HCT116 (cell line): ENCODE data around the gene BCAS4. TPM values are rescaled to one million over a fixed set of nuclear protein-coding genes. Genes with fewer than 3 reads are reported as not detected.

Experiments
- ATAC-seq: fragments of 200-7000 bp; cut with Tn5 transposase; 2 replicates; pipeline ENCODE4 v1.9.1; 2020; ENCODE audit warnings: mild to moderate bottlenecking, moderate library complexity
- BruUV-seq: library from RNA; stranded (reverse); fragments of 400-500 nt; replicated peaks from 2 replicates; lab custom pipeline; 2021; lab: Mats Ljungman, UMichigan
- CTCF ChIA-PET: fragments of 300-600 bp; sonication (Branson Sonifier 250); formaldehyde crosslinking; loops from one replicate; lab custom pipeline; 2021; ENCODE audit warnings: antibody characterized with exemption; lab: Charles Lee
- POLR2A ChIA-PET: fragments of 300-600, 350-600 bp; sonication (Branson Sonifier 250); formaldehyde crosslinking; loops from one replicate; lab custom pipeline; 2021; ENCODE audit warnings: antibody characterized with exemption; lab: Charles Lee
- RAD21 ChIA-PET, 2 experiments: fragments of 300-600 bp; sonication (Branson Sonifier 250); formaldehyde crosslinking; loops; one replicate each; lab custom pipeline; 2023; ENCODE audit warnings: low total read pairs in 2 of 2; ENCODE audit not compliant: uncharacterized antibody in 2 of 2, unreplicated experiment in 2 of 2, low non-redundant PET in 1 of 2; lab: Charles Lee
- DNase-seq: peaks from one replicate; pipeline ENCODE4 v3.0.0-alpha.2; 2010; ENCODE audit warnings: low read depth, low spot score
- H2AFZ ChIP-seq: fragments of 200-600 bp; shearing (Covaris generic), sonication (generic); 2 replicates; pipeline ENCODE4 v1.6.1; 2017; ENCODE audit warnings: low read depth, mixed run types, mixed read lengths, antibody characterized with exemption, low read length; ENCODE audit not compliant: poor library complexity, severe bottlenecking
- H3K27ac ChIP-seq: 2 replicates; pipeline ENCODE4 v1.5.1; 2012; ENCODE audit warnings: low read depth, low read length
- H3K27me3 ChIP-seq: fragments of 200-600 bp; sonication (generic); 2 replicates; pipeline ENCODE4 v1.6.1; 2016; ENCODE audit warnings: mixed run types, low read length, mixed read lengths; ENCODE audit not compliant: insufficient read depth
- H3K36me3 ChIP-seq, 2 experiments: fragments of 200-500 bp in 1 of 2; fragments of 200-600 bp in 1 of 2; sonication (Bioruptor generic) in 1 of 2; sonication (generic) in 1 of 2; 2 replicates each; pipeline versions ENCODE4 v1.5.1 to v1.6.1; 2014 to 2016; ENCODE audit warnings: low read length in 2 of 2, inconsistent platforms in 1 of 2, mixed read lengths in 1 of 2, mixed run types in 1 of 2; ENCODE audit not compliant: insufficient read depth in 2 of 2, control insufficient read depth in 1 of 2
- H3K4me1 ChIP-seq, 2 experiments: fragments of 200-600 bp in 1 of 2; sonication (generic) in 1 of 2; 2 replicates each; pipeline versions ENCODE4 v1.5.1 to v1.6.1; 2012 to 2017; ENCODE audit warnings: low read length in 2 of 2, inconsistent platforms in 1 of 2, mild to moderate bottlenecking in 1 of 2, mixed read lengths in 1 of 2, mixed run types in 1 of 2, moderate library complexity in 1 of 2; ENCODE audit not compliant: insufficient read depth in 2 of 2, control insufficient read depth in 1 of 2
- H3K4me2 ChIP-seq: fragments of 200-600 bp; sonication (generic); 2 replicates; pipeline ENCODE4 v1.6.1; 2017; ENCODE audit warnings: mixed run types, low read length, mixed read lengths
- H3K4me3 ChIP-seq, 2 experiments: fragments of 200-600 bp in 1 of 2; sonication (generic) in 1 of 2; replicated peaks in 1 of 2; 2 replicates each; pipeline ENCODE4 v1.5.1; 2011 to 2016; ENCODE audit warnings: low read length in 2 of 2, control low read depth in 1 of 2, low read depth in 1 of 2, mild to moderate bottlenecking in 1 of 2, mixed read lengths in 1 of 2, mixed run types in 1 of 2
- H3K79me2 ChIP-seq: fragments of 200-600 bp; sonication (generic); 2 replicates; pipeline ENCODE4 v1.6.1; 2017; ENCODE audit warnings: mild to moderate bottlenecking, mixed run types, low read length, moderate library complexity, mixed read lengths; ENCODE audit not compliant: insufficient read depth
- H3K9ac ChIP-seq: fragments of 200-600 bp; sonication (generic); 2 replicates; pipeline ENCODE4 v1.6.1; 2016; ENCODE audit warnings: low read length, mixed read lengths
- H3K9me2 ChIP-seq: fragments of 200-600 bp; sonication (generic), shearing (Covaris generic); 2 replicates; pipeline ENCODE4 v1.6.1; 2017; ENCODE audit warnings: mixed run types, mild to moderate bottlenecking, moderate library complexity; ENCODE audit not compliant: insufficient read depth
- H3K9me3 ChIP-seq, 2 experiments: fragments of 200-500 bp in 1 of 2; fragments of 200-600 bp in 1 of 2; sonication (Bioruptor generic) in 1 of 2; sonication (generic) in 1 of 2; 2 replicates each; pipeline ENCODE4 v1.6.1; 2014 to 2017; ENCODE audit warnings: low read length in 2 of 2, mixed read lengths in 2 of 2, inconsistent platforms in 1 of 2, low read depth in 1 of 2, mild to moderate bottlenecking in 1 of 2, mixed run types in 1 of 2, moderate library complexity in 1 of 2; ENCODE audit not compliant: control insufficient read depth in 1 of 2, insufficient read depth in 1 of 2
- H4K20me1 ChIP-seq: fragments of 200-600 bp; sonication (generic), shearing (Covaris generic); 2 replicates; pipeline ENCODE4 v1.6.1; 2017; ENCODE audit warnings: mixed run types, mild to moderate bottlenecking, moderate library complexity; ENCODE audit not compliant: insufficient read depth
- EGR1 ChIP-seq: IDR thresholded peaks from 2 replicates; pipeline ENCODE4 v1.6.1; 2012; ENCODE audit warnings: low read depth
- EZH2 ChIP-seq: fragments of 200-600 bp; sonication (generic); IDR thresholded peaks from 2 replicates; pipeline ENCODE4 v1.6.1; 2017; ENCODE audit warnings: antibody characterized with exemption, mixed run types
- FOSL1 ChIP-seq: IDR thresholded peaks from 2 replicates; pipeline ENCODE4 v1.6.1; 2012; ENCODE audit warnings: low read depth
- JUND ChIP-seq: IDR thresholded peaks from 2 replicates; pipeline ENCODE4 v1.6.1; 2012
- POLR2A ChIP-seq: IDR thresholded peaks from 2 replicates; pipeline ENCODE4 v1.7.0; 2011; ENCODE audit warnings: borderline replicate concordance; ENCODE audit not compliant: insufficient read depth, insufficient read length; ENCODE audit errors: extremely low read depth
- POLR2AphosphoS5 ChIP-seq: IDR thresholded peaks from 2 replicates; pipeline ENCODE4 v1.6.1; 2011; ENCODE audit warnings: mild to moderate bottlenecking, low read depth, low read length, moderate library complexity
- RAD21 ChIP-seq: IDR thresholded peaks from 2 replicates; pipeline ENCODE4 v1.6.1; 2012; ENCODE audit warnings: low read depth, mild to moderate bottlenecking
- SIN3A ChIP-seq: IDR thresholded peaks from 2 replicates; pipeline ENCODE4 v1.6.1; 2012; ENCODE audit warnings: low read depth
- SP1 ChIP-seq: IDR thresholded peaks from 2 replicates; pipeline ENCODE4 v1.6.1; 2012; ENCODE audit warnings: low read depth
- TCF7L2 ChIP-seq: IDR thresholded peaks from 2 replicates; pipeline ENCODE4 v1.7.0; 2011; ENCODE audit warnings: borderline replicate concordance, inconsistent platforms; ENCODE audit not compliant: insufficient read depth, insufficient read length; ENCODE audit errors: extremely low read depth
- intact Hi-C: fragments of 100-400 bp; cut with micrococcal nuclease; formaldehyde crosslinking; loops from 2 replicates; pipeline ENCODE4 v1.10.0; 2022
- total RNA-seq: library from RNA; stranded (reverse); gene quantifications from one replicate; pipeline ENCODE4 v1.2.1, GENCODE V29; 2021; ENCODE audit not compliant: unreplicated experiment
- TF ChIP-seq, protein P1 (sequence below): IDR thresholded peaks from 2 replicates; pipeline ENCODE4 v1.6.1; 2011; ENCODE audit warnings: mild to moderate bottlenecking, low read length, moderate library complexity; ENCODE audit not compliant: insufficient replicate concordance; ENCODE audit errors: extremely low read depth
- TF ChIP-seq, protein P2 (sequence below): IDR thresholded peaks from 2 replicates; pipeline ENCODE4 v1.6.1; 2012
- TF ChIP-seq, protein P3 (sequence below): IDR thresholded peaks from 2 replicates; pipeline ENCODE4 v1.6.1; 2012; ENCODE audit warnings: low read depth

The BCAS4 gene
- total RNA-seq, 1 experiment from 2014 or later: 18.9 TPM

DNA sequence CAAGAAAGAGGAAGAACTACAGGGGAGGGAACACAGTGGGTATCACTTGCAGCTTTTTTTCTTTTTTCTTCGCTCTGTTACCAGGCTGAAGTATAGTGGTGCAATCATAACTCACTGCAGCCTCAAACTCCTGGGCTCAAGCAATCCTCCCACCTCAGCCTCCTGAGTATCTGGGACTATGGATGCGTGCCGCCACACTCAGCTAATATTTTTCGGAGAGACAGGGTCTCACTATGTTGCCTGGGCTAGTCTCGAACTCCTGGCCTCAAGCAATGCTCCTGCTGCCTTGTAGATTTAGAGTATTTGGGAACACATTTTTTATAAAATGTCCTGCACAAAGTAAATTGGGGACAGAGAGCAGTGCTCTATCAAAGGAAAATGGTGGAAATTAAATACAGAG lies 35.2 kb upstream of the BCAS4 start (continued):
- TF ChIP-seq, protein P1, sequence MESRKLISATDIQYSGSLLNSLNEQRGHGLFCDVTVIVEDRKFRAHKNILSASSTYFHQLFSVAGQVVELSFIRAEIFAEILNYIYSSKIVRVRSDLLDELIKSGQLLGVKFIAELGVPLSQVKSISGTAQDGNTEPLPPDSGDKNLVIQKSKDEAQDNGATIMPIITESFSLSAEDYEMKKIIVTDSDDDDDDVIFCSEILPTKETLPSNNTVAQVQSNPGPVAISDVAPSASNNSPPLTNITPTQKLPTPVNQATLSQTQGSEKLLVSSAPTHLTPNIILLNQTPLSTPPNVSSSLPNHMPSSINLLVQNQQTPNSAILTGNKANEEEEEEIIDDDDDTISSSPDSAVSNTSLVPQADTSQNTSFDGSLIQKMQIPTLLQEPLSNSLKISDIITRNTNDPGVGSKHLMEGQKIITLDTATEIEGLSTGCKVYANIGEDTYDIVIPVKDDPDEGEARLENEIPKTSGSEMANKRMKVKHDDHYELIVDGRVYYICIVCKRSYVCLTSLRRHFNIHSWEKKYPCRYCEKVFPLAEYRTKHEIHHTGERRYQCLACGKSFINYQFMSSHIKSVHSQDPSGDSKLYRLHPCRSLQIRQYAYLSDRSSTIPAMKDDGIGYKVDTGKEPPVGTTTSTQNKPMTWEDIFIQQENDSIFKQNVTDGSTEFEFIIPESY: no peak
- TF ChIP-seq SP1 (no peak), JUND (no peak), TCF7L2 (no peak)

DNA sequence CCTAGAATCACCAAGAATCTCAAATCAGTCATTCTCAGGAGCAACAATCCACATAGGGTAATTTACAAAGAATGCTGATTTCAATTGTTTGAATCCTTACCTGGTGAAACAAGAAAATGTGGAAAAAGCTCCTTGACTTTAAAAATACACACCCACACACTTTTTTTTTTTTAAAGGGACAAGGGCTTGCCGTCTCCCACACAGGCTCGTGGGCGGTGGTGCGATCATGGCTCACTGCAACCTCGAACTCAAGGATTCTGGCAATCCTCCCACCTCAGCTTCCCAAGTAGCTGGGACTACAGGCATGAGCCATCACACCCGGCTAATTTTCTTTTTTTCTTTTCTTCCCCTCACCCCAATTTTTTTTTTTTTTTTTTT lies 32.8 kb upstream of the BCAS4 start:
- peak overlapping the region; percentile 64 for H3K4me2 ChIP-seq
- TF ChIP-seq EGR1: peak; percentile 77
- TF ChIP-seq RAD21: 0 out of 2 replicates have a peak, but pooled peaks have one; percentile 16
- TF ChIP-seq POLR2AphosphoS5: no peak
- peak; percentile 16; the same call in 1 of the 2 replicates for TF ChIP-seq SIN3A
- no peak for TF ChIP-seq POLR2A
- no peak for TF ChIP-seq EZH2
- TF ChIP-seq, protein P1: no peak
- TF ChIP-seq, protein P2, sequence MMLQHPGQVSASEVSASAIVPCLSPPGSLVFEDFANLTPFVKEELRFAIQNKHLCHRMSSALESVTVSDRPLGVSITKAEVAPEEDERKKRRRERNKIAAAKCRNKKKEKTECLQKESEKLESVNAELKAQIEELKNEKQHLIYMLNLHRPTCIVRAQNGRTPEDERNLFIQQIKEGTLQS: no peak; the same call in 1 of the 2 replicates
- TF ChIP-seq FOSL1: no peak
- TF ChIP-seq, protein P3, sequence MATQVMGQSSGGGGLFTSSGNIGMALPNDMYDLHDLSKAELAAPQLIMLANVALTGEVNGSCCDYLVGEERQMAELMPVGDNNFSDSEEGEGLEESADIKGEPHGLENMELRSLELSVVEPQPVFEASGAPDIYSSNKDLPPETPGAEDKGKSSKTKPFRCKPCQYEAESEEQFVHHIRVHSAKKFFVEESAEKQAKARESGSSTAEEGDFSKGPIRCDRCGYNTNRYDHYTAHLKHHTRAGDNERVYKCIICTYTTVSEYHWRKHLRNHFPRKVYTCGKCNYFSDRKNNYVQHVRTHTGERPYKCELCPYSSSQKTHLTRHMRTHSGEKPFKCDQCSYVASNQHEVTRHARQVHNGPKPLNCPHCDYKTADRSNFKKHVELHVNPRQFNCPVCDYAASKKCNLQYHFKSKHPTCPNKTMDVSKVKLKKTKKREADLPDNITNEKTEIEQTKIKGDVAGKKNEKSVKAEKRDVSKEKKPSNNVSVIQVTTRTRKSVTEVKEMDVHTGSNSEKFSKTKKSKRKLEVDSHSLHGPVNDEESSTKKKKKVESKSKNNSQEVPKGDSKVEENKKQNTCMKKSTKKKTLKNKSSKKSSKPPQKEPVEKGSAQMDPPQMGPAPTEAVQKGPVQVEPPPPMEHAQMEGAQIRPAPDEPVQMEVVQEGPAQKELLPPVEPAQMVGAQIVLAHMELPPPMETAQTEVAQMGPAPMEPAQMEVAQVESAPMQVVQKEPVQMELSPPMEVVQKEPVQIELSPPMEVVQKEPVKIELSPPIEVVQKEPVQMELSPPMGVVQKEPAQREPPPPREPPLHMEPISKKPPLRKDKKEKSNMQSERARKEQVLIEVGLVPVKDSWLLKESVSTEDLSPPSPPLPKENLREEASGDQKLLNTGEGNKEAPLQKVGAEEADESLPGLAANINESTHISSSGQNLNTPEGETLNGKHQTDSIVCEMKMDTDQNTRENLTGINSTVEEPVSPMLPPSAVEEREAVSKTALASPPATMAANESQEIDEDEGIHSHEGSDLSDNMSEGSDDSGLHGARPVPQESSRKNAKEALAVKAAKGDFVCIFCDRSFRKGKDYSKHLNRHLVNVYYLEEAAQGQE: no peak
- ChIA-PET POLR2A (interaction anchor here (0.7 to 1.9 kb wide), 6 partner anchors 9 to 37 kb away, joined by 3 to 5 read pairs (median 4); no protein-coding TSS in a partner anchor), CTCF (interaction anchor here (0.7 to 5.2 kb wide), 2 partner anchors 12 to 84 kb away, joined by 4 to 27 read pairs; no protein-coding TSS in a partner anchor), RAD21 (no interaction called here)
- no peaks in the 10 kb centered on the region for H3K27me3 ChIP-seq
- H3K36me3 ChIP-seq: no peaks in the 10 kb centered on the region
- no peaks in the 10 kb centered on the region for H3K9me3 ChIP-seq
- H3K79me2 ChIP-seq: no peaks in the 10 kb centered on the region
- no peaks in the 10 kb centered on the region for H4K20me1 ChIP-seq
- intact Hi-C loops: loop anchor here (2.0 kb wide), 1 partner anchor 31 kb away; the partner anchor contains the start of gene PARD6B
- peak overlapping the region; percentile 62 for H3K9ac ChIP-seq
- H3K9me2 ChIP-seq: no peaks in the 10 kb centered on the region
- DNase-seq: no peak
- H3K4me1 ChIP-seq: peaks cover 69 to 98% of the 10 kb centered on the region in 2 experiments
- H2AFZ ChIP-seq: no peak overlapping the region
- peak overlapping the region; percentile 92 for H3K27ac ChIP-seq
- peak overlapping the region; percentile 11 to 21 for H3K4me3 ChIP-seq
- TSS peak; percentile 67 for BruUV-seq
- peak; percentile 15 for ATAC-seq
